HG03469 (cell line): ENCODE results near the gene CALY.

Experiments used
- ATAC-seq: cut with Tn5 transposase; IDR thresholded peaks from one replicate; pipeline ENCODE4 v1.9.1; 2021; ENCODE audit warnings: mild to moderate bottlenecking, moderate library complexity, moderate number of reproducible peaks; ENCODE audit not compliant: unreplicated experiment

Gene CALY

DNA sequence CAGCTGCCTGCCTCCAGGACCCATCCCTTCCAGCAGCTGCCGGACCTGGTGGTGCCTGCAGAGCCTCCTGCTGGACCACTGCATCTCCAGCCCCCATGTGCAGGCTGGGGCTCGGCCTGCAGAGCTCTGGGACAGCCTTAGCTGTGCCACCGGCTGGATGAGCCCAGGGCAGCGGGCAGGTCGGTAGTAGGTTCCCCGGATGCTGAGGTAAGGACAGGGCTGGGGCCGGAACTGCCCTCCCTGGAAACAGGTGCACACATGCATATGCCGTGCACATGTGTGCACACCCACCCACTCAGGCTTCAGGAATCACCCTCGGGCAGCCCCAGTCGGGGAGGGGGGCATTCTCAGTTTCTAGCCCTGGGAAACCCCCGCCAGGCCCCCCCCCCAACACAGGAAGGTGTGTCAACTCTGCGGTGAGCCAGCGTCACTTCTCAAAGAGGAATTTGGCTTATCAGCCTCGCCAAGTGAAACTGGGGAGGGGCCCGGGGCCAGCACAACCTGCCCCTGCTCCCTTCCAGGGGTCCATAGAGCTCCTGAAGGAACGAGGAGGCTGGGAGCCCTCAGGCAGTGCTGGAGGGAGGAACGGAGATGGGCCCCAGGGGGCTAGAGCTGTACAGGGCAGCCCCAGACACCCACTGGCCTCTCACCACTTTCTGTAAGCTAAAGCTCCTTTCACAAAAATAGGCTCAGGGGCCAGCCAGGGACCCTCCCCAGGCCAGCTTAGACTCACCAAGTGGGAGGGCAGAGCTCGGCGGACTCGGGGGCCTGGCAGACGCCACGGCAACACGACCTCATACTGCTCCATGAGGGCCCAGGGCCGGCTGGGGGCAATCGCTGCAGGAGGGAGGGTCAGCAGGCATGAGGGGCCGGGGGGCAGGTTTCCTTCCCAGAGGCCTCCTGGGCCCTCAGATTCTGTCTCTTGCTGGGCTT, 61.7 kb downstream of the CALY start:
- ATAC-seq: peak; percentile 40
